Measurements from ENCODE around the gene STRADB.

Gene STRADB, protein sequence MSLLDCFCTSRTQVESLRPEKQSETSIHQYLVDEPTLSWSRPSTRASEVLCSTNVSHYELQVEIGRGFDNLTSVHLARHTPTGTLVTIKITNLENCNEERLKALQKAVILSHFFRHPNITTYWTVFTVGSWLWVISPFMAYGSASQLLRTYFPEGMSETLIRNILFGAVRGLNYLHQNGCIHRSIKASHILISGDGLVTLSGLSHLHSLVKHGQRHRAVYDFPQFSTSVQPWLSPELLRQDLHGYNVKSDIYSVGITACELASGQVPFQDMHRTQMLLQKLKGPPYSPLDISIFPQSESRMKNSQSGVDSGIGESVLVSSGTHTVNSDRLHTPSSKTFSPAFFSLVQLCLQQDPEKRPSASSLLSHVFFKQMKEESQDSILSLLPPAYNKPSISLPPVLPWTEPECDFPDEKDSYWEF

DNA sequence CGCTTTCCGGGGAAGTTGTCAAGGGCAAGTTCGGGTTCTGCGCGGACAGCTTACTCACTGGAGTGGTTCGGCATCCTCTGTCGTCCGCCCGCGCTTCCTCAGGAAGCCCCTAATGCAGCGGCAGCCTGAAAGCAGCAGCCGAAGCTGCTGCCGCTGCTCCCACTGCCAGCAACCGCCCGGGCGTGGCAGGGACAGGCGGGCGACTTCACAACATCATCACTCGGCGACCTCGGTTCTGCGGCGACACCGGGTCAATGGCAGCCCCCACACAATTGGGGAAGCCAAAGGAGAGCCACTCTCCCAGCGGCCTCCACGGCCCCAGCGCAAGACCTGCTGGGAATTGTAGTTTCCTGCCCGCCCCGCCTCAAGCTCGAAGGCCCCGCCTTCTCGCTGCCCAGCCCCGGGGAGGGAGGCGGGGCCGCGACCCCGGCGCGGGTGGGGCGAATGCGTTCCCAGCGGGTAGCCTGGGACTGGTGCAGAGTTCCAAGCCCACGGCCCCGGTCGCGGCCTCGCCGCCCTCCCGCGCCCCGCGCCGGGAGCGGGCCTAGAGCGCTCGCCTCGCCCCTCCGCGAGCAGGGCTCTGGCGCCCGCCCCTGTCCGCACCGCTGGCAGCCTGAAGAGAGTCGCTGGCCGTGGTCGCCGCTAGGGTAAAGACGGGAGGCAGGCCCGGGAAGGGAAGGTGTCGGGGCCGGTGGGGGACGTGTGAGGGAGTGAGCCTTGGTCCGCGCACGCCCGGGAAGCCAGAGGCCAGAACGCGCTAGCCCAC is at the start of gene STRADB, which contains the start of gene TRAK2:
TSS of gene STRADB (plus strand) at position 449 of the 766 bp plus-strand sequence. CDS start 3,101 bp downstream, outside the sequence.
TSS of gene TRAK2 (minus strand) at position 167 of the 766 bp plus-strand sequence. CDS start 30,951 bp downstream, outside the sequence.
- no peaks in the 10 kb centered on the region for H3K36me3 ChIP-seq (ENCODE audit: low read length)
- no peak within 1 kb of the TSS; the same call in 1 of the 2 replicates for H3K27ac ChIP-seq (ENCODE audit: low read depth, low read length)
- peaks cover 5% of the 10 kb centered on the region; the same call in 1 of the 2 replicates for H3K79me2 ChIP-seq (ENCODE audit: insufficient read depth, low read length)
- no peaks in the 10 kb centered on the region for H3K9me3 ChIP-seq (ENCODE audit: insufficient read depth, low read length)
- H4K20me1 ChIP-seq (ENCODE audit: low read depth, low read length): no peaks in the 10 kb centered on the region
- H3K9ac ChIP-seq (ENCODE audit: low read length): peak within 1 kb of the TSS; percentile 79
- H2AFZ ChIP-seq (ENCODE audit: low read depth, low read length, severe bottlenecking): peak within 1 kb of the TSS; percentile 95
- peak within 1 kb of the TSS; percentile 59 for H3K4me3 ChIP-seq (ENCODE audit: insufficient read depth, low read length, poor library complexity, severe bottlenecking)
- no peaks in the 10 kb centered on the region for H3K9me2 ChIP-seq (replicated peaks; ENCODE audit: insufficient read depth, low read length)
- peak within 1 kb of the TSS; percentile 69 for H3K4me2 ChIP-seq (ENCODE audit: low read depth, low read length, poor library complexity, severe bottlenecking)
- no peaks in the 10 kb centered on the region for H3F3A ChIP-seq (ENCODE audit: insufficient read depth)
- H3K27me3 ChIP-seq (ENCODE audit: low read length): no peaks in the 10 kb centered on the region
- no peak for TF ChIP-seq EZH2phosphoT487 (conservative IDR thresholded peaks at IDR 0.05; ENCODE audit: low read length)
- TF ChIP-seq CTCF (IDR thresholded peaks at IDR 0.05; ENCODE audit: insufficient read depth, low read length, poor library complexity, severe bottlenecking): no peak

DNA sequence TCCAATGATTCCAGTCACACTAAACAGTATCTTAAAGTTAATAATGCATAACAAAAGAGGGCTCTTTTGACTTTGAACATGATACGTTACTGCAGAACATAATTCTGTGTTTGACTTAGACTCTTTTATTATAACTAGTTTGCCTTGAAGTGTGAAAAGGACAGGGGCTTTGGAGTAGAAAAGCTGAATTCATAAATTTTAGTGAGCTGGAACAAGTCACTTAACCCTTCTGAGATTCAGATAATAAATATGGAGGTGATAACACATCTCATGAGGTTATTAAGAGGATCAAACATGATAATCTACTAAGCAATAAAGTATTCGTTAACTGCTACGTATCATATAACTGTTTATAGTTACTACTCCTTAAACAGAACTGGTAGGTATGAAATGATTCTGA is 49.7 kb upstream of the STRADB start:
- H4K20me1 ChIP-seq (ENCODE audit: low read depth, low read length): no peaks in the 10 kb centered on the region
- H3K79me2 ChIP-seq (ENCODE audit: insufficient read depth, low read length): no peaks in the 10 kb centered on the region
- no peaks in the 10 kb centered on the region for H3K9me2 ChIP-seq (replicated peaks; ENCODE audit: insufficient read depth, low read length)
- no peaks in the 10 kb centered on the region for H3K27me3 ChIP-seq (ENCODE audit: low read length)
- no peak overlapping the region for H3K9ac ChIP-seq (ENCODE audit: low read length)
- H2AFZ ChIP-seq (ENCODE audit: low read depth, low read length, severe bottlenecking): no peak overlapping the region
- no peak overlapping the region for H3K4me2 ChIP-seq (ENCODE audit: low read depth, low read length, poor library complexity, severe bottlenecking)
- H3K4me3 ChIP-seq (ENCODE audit: insufficient read depth, low read length, poor library complexity, severe bottlenecking): no peak overlapping the region
- TF ChIP-seq EZH2phosphoT487 (conservative IDR thresholded peaks at IDR 0.05; ENCODE audit: low read length) (no peak), CTCF (IDR thresholded peaks at IDR 0.05; ENCODE audit: insufficient read depth, low read length, poor library complexity, severe bottlenecking) (no peak)
- no peaks in the 10 kb centered on the region for H3K36me3 ChIP-seq (ENCODE audit: low read length)
- H3K9me3 ChIP-seq (ENCODE audit: insufficient read depth, low read length): no peaks in the 10 kb centered on the region
- no peak overlapping the region for H3K27ac ChIP-seq (ENCODE audit: low read depth, low read length)
- H3F3A ChIP-seq (ENCODE audit: insufficient read depth): no peaks in the 10 kb centered on the region

DNA sequence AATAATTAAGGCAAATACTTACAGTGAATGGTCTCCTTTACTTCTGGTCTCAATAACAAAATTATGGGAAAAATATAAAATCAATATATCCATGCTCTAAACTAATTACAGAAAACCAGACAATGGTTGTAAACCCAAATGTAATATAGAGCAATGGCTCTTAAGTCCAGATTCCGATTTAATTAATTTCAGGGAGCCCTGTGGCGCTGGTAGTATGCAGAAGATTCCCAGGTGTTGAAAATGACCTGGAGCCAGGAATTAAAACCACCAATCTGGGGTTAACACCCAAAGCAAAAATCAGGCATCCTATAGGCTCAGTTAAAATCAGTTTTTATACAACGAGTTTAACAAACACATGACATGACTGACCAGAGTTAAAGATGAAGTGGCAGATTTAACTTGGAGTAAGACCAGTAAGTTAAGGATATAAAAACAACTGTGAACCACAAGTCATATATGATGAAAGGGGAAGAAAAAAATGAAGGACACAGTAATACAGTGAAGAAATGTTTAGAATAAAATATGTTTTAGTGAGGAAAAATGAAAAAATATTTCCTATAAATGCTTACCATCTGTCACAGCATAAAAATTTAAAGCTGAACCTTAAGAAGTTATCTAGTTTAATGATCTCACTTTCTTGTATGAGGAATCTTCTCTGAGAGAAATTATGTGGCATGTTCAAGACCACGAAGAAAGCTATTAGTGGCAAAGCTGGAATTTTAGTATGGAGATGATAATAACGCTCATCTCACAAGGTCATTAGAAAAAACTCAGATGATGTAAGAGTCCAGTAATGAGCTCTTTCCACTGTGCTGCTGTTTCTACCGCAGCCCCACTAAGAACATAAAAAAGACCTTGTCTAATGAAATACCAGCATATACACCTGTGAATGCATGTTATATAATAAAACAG is 48.6 kb upstream of the STRADB start:
- no peak overlapping the region for H3K4me3 ChIP-seq (ENCODE audit: insufficient read depth, low read length, poor library complexity, severe bottlenecking)
- H3K9me2 ChIP-seq (replicated peaks; ENCODE audit: insufficient read depth, low read length): no peaks in the 10 kb centered on the region
- H3F3A ChIP-seq (ENCODE audit: insufficient read depth): no peaks in the 10 kb centered on the region
- no peaks in the 10 kb centered on the region for H3K9me3 ChIP-seq (ENCODE audit: insufficient read depth, low read length)
- H3K4me2 ChIP-seq (ENCODE audit: low read depth, low read length, poor library complexity, severe bottlenecking): no peak overlapping the region
- H3K36me3 ChIP-seq (ENCODE audit: low read length): no peaks in the 10 kb centered on the region
- H4K20me1 ChIP-seq (ENCODE audit: low read depth, low read length): no peaks in the 10 kb centered on the region
- H2AFZ ChIP-seq (ENCODE audit: low read depth, low read length, severe bottlenecking): no peak overlapping the region
- H3K9ac ChIP-seq (ENCODE audit: low read length): no peak overlapping the region
- no peaks in the 10 kb centered on the region for H3K79me2 ChIP-seq (ENCODE audit: insufficient read depth, low read length)
- TF ChIP-seq CTCF (IDR thresholded peaks at IDR 0.05; ENCODE audit: insufficient read depth, low read length, poor library complexity, severe bottlenecking) (no peak), EZH2phosphoT487 (conservative IDR thresholded peaks at IDR 0.05; ENCODE audit: low read length) (no peak)
- H3K27ac ChIP-seq (ENCODE audit: low read depth, low read length): no peak overlapping the region
- H3K27me3 ChIP-seq (ENCODE audit: low read length): no peaks in the 10 kb centered on the region

All from SU-DHL-6 (cell line).